ENCODE data around the gene NTM.

The NTM gene

DNA sequence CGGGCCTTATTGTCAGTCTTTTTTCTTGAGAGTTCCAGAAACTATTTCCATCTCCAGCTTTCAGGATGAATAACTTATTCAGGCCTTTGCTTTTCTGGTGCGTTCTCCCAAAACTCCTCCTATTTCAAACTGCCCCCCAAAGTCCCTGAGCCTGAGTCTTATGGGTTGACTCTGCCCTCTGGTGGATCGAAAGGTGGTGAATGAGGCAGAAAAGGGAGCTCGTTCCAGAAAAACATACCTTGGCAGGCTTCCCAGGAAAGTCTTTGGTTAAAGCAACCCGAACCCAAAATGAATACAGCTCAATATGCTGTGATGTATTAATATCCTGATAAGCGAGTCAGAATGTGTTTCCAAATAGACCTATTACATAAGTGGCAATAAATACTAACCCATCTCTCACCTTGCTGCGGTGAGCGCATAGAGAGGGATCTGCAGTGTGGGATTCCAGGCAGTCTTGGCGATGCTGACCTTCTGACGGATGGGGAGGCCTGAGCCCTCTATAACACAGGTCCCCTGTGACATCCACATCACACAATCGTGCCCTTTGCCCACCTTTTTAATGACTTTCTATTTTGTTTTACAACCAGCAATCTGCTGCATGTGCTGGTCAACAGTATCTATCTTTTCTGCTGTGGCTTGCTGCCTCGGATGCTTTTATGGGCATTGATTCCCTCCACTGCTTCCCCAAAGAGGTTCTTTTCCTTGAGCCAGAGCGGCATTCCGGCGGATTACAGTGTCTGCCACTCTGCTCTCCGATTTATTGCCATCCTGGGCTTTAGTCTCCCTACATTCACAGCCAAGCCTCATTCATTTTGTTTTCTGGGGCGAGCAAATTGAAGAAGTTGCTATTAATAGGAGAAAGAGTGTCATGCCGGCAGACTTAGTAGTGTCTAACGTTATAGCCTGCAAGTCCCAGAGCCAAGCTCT, 756.8 kb downstream of the NTM start:
- no peak for DNase-seq

DNA sequence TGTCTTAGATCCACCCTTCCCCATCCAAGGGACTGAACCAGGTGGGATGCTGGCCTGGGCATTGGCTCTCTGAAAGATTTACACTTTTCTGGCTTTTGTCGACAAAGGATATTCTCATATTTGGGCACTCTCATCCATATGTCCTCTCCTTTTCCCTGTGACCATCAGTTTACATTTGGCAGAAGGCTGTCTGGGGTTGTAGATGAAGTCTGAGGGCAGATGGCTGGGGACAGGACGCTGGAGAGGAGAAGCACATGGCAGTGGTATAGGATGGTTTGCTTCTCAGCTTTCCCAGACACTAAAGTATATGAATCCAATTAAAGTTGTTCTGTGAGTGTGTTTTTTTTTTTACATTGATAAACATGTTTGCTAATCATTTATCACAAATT, 757.5 kb downstream of the NTM start:
- DNase-seq, result no peak

DNA sequence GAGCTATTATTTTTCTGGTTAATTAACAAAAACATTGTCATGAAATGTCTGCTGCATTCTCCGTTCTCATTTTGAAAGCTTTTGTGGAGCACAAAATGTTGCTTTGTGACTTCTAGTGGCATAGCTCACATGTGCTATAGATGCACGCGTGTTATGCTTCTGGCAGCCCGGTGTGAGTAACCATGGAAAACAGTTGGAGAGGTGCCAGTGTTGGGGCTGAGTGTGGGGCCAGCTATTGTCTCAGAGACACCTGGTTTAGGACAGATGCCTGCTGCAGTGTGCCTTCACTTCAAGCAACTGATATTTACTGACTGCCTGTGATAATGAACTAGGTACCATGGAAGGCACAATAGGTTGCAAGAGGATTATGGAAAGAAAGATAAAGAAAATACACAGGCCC, 760.6 kb downstream of the NTM start:
- DNase-seq, result no peak

DNA sequence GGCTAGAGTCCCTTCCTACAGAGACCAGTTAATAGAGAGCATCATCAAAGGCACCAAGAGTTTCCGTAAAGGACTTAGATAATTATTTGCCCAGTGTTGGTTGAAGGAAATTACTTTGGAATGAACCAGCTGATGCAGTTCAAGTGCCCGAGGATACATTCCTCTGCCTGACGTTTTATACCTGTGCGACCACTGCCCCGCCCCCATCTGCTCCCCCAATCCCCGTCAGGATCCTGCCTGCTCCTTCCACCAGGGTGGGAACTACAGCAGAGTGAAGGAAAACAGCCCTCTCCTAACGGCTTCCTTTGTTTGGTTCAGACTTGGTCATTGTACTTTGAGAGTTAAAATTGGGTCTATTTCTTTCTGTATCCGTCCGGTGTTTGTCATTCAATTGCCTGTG, 761.5 kb downstream of the NTM start:
- DNase-seq, result no peak

DNA sequence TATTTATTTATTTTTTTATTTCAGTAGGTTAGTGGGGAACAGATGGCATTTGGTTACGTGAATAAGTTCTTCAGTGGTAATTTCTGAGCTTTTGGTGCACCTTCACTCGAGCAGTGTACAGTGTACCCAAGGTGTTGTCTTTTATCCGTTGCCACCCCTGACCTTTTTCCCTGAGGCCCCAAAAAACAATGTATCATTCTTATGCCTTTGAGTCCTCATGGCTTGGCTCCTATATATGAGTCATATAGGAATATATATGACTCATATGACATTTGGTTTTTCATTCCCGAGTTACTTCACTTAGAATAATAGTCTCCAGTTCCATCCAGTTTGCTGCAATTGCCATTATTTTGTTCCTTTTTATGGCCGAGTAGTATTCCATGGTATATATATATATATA, 763.9 kb downstream of the NTM start:
- no peak for DNase-seq

DNA sequence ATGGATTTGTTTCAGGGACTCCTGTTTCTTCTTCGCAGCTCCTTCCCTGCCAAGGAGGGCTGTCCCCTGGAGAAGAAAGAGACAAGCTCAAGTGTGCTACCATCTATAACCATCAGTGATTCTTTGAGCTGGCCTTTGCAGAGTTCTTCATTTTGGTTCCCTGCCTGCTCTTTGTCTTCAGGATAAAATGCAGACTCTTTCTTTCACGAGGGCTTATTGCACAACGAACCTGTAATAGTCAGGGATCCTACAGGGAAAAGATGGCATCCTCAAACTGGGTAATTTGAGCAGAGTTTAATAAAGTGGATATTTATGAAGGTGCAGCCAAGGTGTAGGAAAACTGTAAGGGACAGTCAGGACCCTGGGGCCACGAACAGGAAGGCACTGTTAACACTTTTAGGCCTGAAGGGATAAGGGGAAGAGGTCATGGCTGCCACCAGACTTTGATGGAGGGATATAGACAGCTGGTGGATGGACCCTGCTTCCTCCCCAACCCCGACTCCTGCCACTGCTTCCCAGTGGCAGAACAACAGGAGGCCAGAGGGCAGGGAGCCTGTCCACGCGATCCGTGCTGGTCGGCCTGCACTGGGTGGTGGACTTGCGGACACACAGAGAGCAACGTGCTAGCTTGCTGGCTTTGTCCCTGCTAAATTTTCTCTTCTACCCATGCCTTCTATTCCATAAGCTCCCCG, 767.0 kb downstream of the NTM start:
- DNase-seq, result no peak

DNA sequence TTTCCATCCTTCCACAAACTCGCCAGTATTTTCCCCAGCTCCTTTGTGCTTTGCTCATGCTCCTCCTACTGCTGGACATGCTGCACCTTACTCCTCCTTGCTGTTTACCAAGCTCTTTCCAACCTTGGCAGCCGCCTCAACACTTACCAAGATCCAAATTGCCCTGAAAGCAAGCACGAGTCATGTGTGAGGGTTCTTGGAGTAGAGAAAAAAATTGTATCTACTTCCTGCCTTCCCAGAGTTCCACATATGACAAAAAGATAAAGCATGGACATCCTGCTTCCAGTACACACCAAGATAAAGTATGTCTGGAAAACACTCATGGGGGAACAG, 767.5 kb downstream of the NTM start:
- DNase-seq, result no peak

DNA sequence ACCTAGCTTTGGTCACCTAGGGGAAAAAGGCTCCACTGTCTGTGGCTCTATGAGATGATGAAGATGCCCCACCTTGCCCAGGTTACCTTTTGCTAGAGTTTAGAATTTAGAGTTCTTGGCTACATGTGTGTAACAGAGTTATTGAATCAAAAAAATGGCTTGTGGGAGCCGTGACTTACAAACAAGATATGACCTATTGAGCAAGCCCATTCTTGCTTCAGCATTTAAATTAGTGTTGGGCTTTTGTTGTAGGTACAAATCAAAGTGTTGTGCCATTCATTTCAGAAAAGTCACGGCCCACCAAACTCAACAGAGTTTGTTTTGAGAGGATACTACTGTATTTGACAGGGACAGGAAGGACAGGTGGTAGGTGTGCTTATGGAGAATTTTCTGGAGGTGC, 768.8 kb downstream of the NTM start:
- no peak for DNase-seq

DNA sequence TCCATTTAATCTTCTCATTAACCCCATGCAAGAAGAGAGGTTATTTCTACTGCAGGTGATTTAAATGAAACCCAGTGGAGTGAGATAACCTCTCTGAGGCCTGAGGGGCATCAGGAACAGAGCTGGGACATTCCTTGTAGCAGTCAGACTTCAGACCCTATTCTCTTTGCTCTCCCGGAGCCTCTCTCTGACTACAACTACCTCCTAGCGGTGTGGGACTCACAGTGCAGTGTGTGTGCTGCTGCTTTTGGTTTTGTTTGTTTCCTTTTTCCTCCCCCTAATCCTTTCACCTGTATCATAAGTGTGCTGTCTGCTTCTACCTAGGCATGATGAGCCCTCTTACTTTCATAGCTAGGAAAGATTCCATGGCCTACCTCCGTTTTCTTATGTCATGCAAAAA, 769.6 kb downstream of the NTM start:
- no peak for DNase-seq

DNA sequence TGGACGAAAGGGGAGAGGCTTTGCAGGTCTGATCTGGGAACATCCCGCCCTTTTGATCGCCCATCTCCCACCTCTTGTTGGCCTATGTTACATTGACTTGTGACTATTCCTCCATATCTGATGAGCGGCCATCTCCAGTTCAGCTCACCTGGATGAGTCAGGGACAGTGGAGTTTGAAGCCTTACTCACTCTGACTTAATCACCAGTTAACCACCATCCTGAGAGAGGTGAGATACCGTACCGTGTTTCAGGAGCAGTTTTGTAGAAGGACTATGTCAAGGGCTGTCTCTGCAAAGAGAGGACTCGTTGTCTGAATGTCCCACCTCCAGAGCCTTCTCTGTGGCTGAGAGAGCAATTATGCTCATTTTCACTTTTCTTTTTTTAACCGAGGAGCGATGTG, 771.7 kb downstream of the NTM start:
- no peak for DNase-seq

DNA sequence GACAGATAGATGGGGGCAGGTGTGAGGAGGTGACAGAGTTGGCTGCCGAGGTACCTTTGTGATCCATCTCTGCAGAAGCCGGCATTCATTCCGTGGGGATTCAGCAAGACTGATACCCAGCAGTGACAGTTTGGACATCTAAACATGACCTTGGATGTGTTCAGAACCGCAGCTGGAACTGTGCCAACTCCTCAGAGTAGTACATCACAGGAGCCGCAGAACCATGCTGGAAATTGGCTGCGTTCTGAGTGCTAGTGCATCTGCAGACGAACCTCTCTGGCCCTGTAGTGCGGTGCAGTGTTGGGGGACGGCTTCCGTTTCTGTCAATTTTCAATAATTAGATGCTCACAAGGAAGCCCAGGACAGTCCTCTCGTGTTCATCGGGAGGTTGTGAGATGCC, 772.1 kb downstream of the NTM start:
- no peak for DNase-seq

DNA sequence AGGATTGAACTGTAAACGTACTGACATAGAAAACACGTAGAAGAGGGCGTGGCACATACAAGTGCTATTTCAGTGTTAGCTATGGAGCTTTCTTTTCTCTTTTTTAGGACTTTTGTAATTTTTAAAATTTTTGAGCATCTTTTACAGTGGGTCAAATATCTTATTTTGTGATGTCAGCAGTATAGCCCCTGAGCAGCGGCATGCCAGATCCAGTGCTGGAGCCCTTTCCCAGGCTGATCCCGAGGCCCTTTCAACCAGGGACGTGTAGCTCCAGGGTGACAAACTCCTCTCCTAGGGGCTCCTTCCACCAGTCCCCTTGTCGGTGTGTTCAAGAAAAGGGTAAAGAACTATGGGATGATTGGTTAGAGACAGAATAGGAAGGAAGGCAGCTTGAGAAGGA, 777.0 kb downstream of the NTM start:
- no peak for DNase-seq

DNA sequence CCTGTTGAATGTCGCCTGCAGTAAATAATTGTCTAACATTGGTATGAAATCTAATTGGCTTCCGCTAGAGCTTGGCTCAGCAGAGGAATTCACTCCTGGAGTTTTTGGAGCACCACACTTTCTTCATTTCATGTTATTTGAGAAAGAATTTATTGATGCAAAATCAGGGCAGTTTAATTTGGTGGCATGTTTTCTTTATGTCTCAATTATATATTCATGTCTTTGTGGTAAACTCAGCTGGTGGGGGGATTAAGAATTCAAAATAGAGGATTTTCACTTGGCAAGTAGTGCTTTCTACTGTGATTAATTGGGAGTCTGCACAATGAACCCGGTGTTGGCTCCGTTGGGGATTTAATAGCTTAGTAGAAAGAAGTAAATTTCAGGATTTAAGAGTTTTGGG, 784.4 kb downstream of the NTM start:
- DNase-seq, result no peak

DNA sequence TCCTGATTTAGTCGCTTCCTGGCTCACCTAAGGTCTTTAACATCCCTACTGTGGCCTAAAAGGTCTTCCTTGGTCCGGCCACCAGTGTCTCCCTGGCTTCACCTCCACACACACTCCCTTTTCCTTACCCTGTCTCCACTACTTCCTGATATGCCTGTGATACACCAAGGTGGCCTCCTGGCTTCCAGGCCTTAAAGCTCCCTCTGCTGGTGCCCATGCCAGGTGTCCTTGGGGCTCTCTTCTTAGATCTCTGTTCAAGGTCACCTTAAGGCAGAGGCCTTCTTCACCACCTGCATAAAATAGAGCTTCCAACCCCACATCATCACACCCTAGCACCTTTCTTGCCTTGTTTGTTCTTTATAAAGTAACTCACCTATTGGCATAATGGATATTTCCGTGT, 787.7 kb downstream of the NTM start:
- no peak for DNase-seq

DNA sequence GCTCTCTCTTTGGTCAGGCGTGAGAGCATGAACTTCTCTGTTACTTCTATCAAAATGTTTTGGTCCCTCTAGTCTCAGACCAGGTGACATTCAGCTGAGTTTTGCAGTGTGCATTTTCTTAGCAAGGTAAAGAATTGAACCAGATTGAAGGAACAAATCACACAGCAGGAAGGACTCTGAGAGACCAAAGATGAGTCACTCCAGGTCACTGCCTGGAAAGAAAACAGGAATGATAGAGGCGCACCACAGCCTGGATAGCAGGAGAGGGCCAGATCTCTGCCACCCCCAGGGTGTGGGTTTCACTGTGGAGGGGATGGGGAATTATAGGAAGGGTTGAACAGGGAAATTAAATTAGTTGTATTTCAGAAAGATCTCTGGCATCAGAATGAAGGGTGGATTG, 788.3 kb downstream of the NTM start:
- DNase-seq, result no peak

DNA sequence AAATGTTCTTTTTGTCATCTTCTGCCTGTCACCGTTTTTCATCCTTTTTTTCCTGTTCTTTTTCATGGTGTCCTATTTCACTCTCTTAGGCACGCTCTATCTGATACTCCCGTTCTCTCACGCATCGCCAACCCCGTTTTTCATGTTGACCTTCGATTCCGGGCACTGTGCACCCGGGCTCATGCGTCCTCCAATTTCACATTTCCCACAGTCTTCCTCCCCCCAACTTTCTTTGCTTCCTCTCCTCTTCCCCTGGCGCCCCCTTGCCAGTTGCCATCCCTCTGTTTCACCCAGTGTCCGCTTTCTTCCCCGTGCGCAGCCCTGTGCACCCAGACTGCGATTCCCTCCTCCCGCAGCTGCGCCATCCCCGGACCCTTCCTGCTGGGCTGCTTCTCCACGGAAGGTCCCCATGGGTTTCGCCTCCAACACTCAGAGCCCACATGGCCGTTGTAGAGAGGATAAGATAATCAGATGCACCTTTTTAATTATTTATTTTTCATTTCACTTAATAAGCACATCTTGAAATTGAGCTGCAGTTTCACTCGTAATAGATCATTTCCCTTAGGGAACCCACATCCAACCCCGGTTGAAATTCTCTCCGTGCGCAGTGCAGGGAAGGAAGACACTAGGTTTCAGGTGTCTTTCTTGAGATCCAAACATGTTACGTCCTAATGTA, 791.1 kb downstream of the NTM start:
- DNase-seq, result no peak

DNA sequence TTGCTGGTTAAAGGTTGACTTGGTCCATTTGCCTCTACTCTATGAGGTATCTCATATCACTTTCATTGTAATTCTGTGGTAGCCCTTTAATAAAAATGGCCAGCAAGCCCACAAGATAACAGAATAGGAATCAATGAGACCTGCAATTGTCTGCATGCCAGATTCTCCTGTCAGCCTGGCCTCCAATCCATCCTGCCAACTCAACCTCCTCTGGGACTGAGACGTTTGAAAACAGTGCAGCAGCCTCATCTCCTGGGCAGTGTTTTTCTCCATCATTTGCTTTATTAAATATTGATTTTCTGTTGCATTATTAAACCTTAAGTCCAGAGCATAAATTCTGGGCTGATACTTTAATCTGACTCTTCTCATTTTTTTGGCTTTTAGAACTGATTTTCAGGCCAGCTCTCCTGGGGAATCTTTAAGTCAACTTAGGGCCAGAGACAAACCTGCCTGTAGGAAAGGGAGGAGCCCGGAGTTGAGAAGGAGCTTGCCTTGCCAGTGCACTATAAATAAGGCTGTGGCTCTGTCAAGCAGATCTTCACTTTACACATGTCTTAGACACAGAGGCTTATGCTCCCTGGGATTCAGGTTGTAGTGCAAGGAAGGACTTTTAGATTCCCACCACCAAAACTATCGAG, 798.0 kb downstream of the NTM start:
- DNase-seq, result no peak

DNA sequence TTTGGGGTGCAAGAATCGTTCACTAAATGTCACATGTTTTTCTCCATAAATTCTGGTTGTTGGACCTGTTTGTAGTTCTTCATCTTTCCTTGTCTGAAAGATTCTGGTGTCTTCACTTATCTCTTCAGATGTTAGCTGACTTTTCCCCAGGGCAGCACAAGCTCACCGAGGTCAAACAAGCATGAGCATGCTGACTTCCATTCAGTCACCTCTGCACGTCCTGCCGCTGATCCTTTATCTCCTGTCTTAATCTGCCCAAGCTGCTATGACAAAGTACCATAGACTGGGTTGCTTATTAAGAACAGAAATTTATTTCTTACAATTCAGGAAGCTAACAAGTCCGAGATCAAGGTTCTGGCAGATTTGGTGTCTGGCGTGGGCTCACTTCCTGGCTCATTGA, 800.6 kb downstream of the NTM start:
- no peak for DNase-seq

DNA sequence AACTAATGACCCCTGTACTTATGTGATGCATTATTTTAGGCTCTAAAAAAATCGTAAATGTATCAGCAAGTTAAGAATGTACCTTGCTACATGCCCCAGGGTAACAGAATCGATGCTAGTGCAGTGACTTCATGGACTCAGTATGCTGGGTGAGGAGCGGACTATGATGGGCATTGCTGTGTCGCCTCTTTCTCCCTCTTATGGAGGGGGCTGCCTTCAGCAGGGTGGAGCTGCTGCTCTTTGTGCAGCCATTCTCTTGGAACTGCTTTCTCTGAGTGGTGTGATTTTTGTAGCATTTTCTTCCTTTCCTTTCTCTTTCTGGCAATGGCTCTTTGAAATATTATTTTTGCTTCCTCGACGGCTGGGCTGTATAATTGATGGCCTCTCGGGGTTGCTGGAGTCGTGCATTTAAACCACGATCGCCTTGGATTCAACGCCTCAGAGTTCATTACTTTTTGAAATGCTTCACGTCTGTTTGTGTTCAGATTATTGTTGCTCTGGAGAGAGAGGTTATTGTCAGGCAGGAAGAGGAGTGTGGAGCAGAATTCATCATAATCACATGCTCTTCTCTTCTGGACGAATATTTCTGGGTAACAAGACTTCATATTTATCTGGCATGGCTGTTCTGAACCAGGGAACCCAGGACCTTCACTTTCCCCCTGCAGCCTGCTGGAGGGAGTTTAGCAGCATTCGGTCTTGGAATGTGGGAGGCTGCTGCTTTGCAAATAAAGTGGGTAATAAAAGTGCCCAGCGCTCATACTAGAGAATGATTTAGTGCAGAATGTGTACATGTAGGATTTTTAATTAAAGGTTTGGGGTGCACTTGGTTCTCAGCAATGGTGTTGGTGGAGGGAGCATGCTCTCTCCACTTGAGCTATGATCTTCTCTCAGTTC, 804.2 kb downstream of the NTM start:
- no peak for DNase-seq

DNA sequence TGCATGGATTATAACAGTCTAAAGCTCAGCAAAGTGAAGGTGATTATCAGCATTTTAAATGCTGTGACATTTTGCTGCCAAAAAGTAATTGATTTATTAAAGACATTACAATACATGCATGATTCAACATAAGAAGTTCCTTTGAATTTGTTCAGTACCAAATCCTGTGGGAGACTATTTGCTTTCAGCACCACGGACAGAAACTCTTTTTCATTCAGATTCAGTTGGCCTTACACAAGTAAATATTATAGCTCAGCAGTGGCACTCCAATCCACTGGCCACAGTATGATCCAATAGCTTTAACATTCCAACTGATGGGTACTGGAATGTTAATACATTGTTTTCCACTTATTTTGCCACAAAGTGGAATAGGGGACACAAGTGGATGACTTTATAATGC, 806.7 kb downstream of the NTM start:
- no peak for DNase-seq

DNA sequence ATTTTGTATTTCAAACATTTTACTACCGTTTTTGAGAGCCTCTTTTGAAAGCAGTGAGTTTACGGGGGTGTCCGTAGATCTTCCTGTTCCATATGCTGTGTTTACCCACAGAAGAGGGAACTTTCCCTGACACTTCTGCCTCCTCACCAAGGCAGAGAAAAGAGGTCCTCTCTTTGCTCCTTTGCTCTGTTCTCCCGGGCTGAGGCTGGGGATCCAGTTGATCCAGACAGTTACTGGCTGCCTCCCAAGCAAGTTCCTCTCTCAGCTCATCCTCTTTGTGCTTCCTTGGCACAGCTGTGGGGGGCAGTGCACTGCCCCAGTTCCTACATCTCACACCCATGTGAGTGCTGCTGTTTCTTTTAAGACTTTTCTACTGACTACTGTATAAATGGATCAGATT, 813.7 kb downstream of the NTM start:
- no peak for DNase-seq

Measured in effector CD8-positive, alpha-beta T cell (primary cell).